Measurements from ENCODE around the gene KLF15.

- TF ChIP-seq, protein P1, sequence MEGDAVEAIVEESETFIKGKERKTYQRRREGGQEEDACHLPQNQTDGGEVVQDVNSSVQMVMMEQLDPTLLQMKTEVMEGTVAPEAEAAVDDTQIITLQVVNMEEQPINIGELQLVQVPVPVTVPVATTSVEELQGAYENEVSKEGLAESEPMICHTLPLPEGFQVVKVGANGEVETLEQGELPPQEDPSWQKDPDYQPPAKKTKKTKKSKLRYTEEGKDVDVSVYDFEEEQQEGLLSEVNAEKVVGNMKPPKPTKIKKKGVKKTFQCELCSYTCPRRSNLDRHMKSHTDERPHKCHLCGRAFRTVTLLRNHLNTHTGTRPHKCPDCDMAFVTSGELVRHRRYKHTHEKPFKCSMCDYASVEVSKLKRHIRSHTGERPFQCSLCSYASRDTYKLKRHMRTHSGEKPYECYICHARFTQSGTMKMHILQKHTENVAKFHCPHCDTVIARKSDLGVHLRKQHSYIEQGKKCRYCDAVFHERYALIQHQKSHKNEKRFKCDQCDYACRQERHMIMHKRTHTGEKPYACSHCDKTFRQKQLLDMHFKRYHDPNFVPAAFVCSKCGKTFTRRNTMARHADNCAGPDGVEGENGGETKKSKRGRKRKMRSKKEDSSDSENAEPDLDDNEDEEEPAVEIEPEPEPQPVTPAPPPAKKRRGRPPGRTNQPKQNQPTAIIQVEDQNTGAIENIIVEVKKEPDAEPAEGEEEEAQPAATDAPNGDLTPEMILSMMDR (IDR thresholded peaks at IDR 0.05), result no peak
- TF ChIP-seq POLR2A (IDR thresholded peaks at IDR 0.05) (no peak), POLR2AphosphoS5 (IDR thresholded peaks at IDR 0.05; ENCODE audit: insufficient read depth in 1 of 2, low read depth in 1 of 2) (no peak)
These were observed 6.6 kb downstream of the KLF15 start for GRCh38 chr3:126350502-126351085.

All from vagina (tissue), 2 donors.